Thoracic aorta (tissue), 2 donors: ENCODE results near the gene ZZZ3. TPM values are rescaled to one million over a fixed set of nuclear protein-coding genes. Genes with fewer than 3 reads are reported as not detected.
"Not testable (repeated sequence)": the region's sequence is repeated elsewhere in the genome, so short reads cannot be mapped to it uniquely, and the experiment has no call there.

Source experiments
- ATAC-seq: fragments of 150-250 bp; one replicate; pipeline ENCODE4 v1.8.0; 2017; ENCODE audit warnings: low read depth; ENCODE audit not compliant: insufficient number of reproducible peaks, low FRiP score
- DNase-seq: peaks from one replicate; pipeline ENCODE4 v3.0.0-alpha.2; 2020; ENCODE audit warnings: low spot score
- H3K27ac ChIP-seq, 2 donors: fragments of 200-600 bp; sonication (generic); 1 replicate in 1 of 2; 2 replicates in 1 of 2; pipeline ENCODE4 v1.5.1; 2016; ENCODE audit warnings: mild to moderate bottlenecking in 2 of 2, moderate library complexity in 2 of 2
- H3K27me3 ChIP-seq: fragments of 200-600 bp; sonication (generic); replicated peaks from 2 replicates; pipeline ENCODE4 v1.6.0; 2016; ENCODE audit warnings: mild to moderate bottlenecking; ENCODE audit not compliant: insufficient read depth
- H3K36me3 ChIP-seq: fragments of 200-600 bp; sonication (generic); one replicate; pipeline ENCODE4 v1.5.1; 2016
- H3K4me1 ChIP-seq, 2 donors: fragments of 200-600 bp; sonication (generic); 1 replicate in 1 of 2; 2 replicates in 1 of 2; pipeline versions ENCODE4 v1.5.1 to v1.6.0; 2016; ENCODE audit warnings: low read depth in 2 of 2, mild to moderate bottlenecking in 1 of 2; ENCODE audit not compliant: control insufficient read depth in 1 of 2
- H3K4me3 ChIP-seq: fragments of 200-600 bp; sonication (generic); 2 replicates; pipeline ENCODE4 v1.5.1; 2016; ENCODE audit warnings: mild to moderate bottlenecking
- H3K9me3 ChIP-seq: fragments of 200-600 bp; sonication (generic); 2 replicates; pipeline ENCODE4 v1.5.1; 2016
- CTCF ChIP-seq: fragments of 200-600 bp; sonication (generic); IDR thresholded peaks from one replicate; pipeline ENCODE4 v1.5.1; 2019; ENCODE audit warnings: antibody characterized with exemption
- total RNA-seq, 2 donors: library from RNA; depleted of rRNA; stranded (reverse); fragments of >200 nt; gene quantifications; one replicate each; pipeline versions ENCODE4 v1.1.0 to v1.2.3, GENCODE V29; 2016

The ZZZ3 gene
- total RNA-seq, 2 donors from 2014 or later = 42.4 to 66.9 TPM

GRCh38 chr1:77709727-77710126 lies 27.3 kb upstream of the ZZZ3 start:
- no peak overlapping the region for H3K27ac ChIP-seq
- H3K9me3 ChIP-seq = no peaks in the 10 kb centered on the region
- no peak for ATAC-seq
- H3K4me1 ChIP-seq = no peaks in the 10 kb centered on the region
- TF ChIP-seq CTCF = no peak
- peaks cover 55% of the 10 kb centered on the region for H3K36me3 ChIP-seq
- no peak overlapping the region for H3K4me3 ChIP-seq
- H3K27me3 ChIP-seq = no peaks in the 10 kb centered on the region
- DNase-seq = no peak

GRCh38 chr1:77706321-77706720 lies 23.9 kb upstream of the ZZZ3 start:
- Histone ChIP-seq H3K4me1 (no peaks in the 10 kb centered on the region), H3K27me3 (no peaks in the 10 kb centered on the region), H3K36me3 (peaks cover 30% of the 10 kb centered on the region), H3K9me3 (no peaks in the 10 kb centered on the region), H3K27ac (no peak overlapping the region), H3K4me3 (no peak overlapping the region)
- DNase-seq = no peak
- ATAC-seq = no peak
- no peak for TF ChIP-seq CTCF

GRCh38 chr1:77704736-77705135 lies 22.3 kb upstream of the ZZZ3 start:
- Histone ChIP-seq H3K27me3 (no peaks in the 10 kb centered on the region), H3K4me1 (no peaks in the 10 kb centered on the region), H3K27ac (no peak overlapping the region), H3K9me3 (no peaks in the 10 kb centered on the region), H3K36me3 (peaks cover 20% of the 10 kb centered on the region), H3K4me3 (no peak overlapping the region)
- DNase-seq (no peak), ATAC-seq (no peak)
- TF ChIP-seq CTCF = no peak

GRCh38 chr1:77699673-77700072 lies 17.2 kb upstream of the ZZZ3 start:
- not testable (repeated sequence) for H3K4me3 ChIP-seq, H3K4me1 ChIP-seq, DNase-seq, H3K27me3 ChIP-seq, H3K27ac ChIP-seq, H3K9me3 ChIP-seq, H3K36me3 ChIP-seq, ATAC-seq

GRCh38 chr1:77697441-77697840 lies 15.0 kb upstream of the ZZZ3 start:
- no peak for DNase-seq
- H3K4me1 ChIP-seq = no peaks in the 10 kb centered on the region
- H3K4me3 ChIP-seq = no peak overlapping the region
- ATAC-seq = no peak
- no peaks in the 10 kb centered on the region for H3K27me3 ChIP-seq
- no peak for TF ChIP-seq CTCF
- H3K36me3 ChIP-seq = peaks cover 16% of the 10 kb centered on the region
- H3K27ac ChIP-seq = no peak overlapping the region
- H3K9me3 ChIP-seq = no peaks in the 10 kb centered on the region

GRCh38 chr1:77688939-77689338 lies 6.5 kb upstream of the ZZZ3 start:
- H3K36me3 ChIP-seq = peaks cover 11% of the 10 kb centered on the region
- H3K4me3 ChIP-seq = no peak overlapping the region
- H3K9me3 ChIP-seq = no peaks in the 10 kb centered on the region
- no peak overlapping the region for H3K27ac ChIP-seq
- peaks cover 3 to 13% of the 10 kb centered on the region in 2 donors for H3K4me1 ChIP-seq
- no peak for TF ChIP-seq CTCF
- no peak for DNase-seq
- H3K27me3 ChIP-seq = no peaks in the 10 kb centered on the region
- ATAC-seq = no peak
